ENCODE data around the gene NRP2.

NRP2 gene

DNA sequence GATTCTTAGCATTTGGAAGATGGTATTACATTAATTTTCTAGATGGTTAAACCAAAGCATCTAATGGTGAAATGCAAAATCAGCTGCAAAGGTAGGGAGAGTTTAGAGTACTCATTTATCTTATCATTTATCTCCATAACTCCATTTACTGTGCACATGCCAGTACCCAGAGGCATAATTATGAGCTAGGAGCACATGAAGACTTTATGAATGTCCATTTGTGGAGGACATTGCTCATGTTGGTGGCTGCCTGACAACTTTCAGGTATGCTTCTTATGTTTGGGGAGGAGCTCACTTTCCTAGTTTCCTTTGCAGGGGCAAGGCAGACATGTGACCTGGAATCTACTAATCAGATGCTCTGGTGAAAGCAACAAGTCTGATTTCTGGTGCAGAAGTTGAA lies 134.0 kb downstream of the NRP2 start:
- no peak for DNase-seq

DNA sequence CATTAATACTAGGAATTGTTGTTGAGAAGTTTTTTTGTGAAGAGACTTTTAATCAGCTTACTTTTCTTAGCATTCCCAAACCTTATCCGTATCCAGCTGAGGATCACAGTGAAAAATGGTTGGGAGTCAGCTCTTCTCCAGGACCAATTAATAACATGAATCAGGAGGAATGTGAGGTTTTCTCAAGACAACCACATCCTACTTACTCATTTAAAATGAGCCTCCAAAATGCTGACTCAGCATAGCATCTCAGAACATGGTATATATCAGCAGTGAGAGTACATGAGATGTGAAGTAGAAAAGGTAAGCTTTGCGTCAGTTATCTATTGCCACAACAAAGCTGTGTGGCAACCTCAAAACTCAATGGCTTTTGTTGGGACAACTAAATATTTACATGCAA lies 140.3 kb downstream of the NRP2 start:
- no peak for DNase-seq

DNA sequence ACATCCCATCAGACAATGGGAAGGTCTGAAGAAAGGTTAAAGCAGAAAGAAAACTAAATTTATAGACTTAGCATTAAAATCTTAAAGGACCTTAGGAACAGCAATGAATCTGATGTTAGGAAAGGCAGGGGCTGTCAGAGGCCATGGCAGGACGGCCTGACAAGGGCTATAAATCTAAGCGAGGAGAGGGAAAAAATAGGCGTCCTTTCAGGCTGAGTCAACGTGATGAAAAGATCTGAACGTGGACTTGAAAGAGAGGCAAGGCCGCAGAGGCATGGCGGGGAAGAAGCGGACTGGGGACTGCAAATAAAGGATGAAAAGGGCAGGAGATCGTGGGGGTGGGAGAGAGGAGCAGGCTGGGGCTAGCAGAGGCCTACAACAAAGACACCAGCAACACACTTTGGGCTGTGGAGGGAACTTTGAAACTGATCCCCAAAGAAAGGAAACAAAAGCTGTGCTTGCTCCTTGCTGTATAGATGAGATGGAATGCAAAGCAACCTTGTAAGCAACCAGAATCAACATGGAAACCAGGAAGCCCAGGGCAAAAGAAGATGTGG lies 145.6 kb downstream of the NRP2 start:
- no peak for DNase-seq

DNA sequence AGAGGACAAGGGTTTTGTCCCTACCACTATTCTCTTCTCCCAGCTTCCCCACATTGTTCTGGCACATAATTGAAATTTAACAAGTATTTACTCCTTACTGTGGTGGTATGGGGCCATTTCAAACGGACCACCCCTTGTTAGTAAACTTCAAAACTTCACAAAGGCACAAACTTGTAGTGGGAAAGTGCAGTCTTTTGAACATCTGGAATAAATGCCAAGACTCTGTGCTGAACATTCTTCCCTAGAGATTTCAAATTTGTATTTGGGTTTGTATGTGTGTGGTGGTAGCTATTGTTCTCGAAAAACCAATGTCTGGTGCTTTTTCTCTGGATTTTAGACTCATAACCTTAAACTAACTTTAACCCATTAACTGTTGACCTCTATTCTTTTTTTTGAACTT lies 151.6 kb downstream of the NRP2 start:
- no peak for DNase-seq

DNA sequence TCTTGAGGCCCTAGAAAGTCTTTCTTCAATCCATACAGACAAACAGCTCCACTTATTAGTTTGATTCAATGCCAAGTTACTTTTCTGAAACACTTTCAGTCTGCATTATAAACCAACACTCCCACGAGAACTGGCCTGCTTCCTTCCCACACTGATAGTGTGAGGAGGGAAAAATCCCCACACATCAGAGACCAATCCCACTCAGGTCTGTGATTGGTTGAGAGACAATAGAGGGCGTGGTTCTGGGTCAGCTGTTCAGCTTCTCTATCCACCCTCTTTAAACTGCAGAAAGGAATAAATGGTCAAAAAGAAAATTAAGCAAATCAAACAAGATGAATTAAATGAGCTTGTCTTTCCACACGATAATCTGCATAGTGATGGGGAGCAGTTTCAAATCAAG lies 152.5 kb downstream of the NRP2 start:
- DNase-seq, result no peak

DNA sequence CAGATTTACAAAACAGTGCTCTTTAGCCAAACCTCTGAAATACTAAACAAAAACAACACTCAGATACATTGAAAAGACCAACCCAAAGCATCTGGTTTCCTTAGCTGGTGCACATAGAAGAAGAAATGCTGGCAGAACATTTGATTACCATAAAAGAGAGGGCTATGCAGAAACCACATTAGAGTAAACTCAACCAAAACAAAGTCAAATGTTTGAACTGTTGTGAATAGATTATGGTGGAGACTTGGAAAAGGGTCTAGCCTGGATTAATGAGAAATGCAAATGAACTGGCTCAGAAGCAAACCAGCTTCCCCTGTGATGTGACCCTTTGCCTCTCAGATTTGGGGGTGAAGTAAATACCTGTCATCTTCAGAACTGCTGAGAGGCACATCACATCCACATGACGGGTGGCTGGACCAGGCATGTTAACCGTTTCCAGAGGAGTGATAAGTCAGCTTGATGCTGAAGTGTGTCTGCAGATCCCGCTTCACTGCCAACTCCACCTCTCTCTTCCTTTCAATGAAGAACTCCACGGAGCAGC lies 153.0 kb downstream of the NRP2 start:
- DNase-seq, result no peak

DNA sequence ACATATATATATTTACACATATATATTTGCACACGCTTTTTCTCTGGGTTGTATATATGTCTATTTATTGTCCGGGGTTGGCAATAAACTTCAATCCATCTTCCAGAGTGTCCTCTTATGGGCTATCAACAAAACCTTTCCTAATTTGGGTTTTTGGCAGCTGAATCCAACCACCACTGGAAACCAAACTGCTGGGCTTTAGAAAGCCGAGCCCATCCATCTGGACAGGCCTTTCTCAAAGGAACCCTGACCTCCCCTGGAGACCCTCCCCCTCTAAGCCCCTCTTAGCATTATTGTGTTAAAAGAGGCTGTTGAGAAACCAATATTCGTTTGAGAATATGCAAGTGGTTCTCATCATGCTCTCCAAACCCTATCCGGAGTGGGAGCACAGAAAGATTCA lies 153.6 kb downstream of the NRP2 start:
- no peak for DNase-seq

DNA sequence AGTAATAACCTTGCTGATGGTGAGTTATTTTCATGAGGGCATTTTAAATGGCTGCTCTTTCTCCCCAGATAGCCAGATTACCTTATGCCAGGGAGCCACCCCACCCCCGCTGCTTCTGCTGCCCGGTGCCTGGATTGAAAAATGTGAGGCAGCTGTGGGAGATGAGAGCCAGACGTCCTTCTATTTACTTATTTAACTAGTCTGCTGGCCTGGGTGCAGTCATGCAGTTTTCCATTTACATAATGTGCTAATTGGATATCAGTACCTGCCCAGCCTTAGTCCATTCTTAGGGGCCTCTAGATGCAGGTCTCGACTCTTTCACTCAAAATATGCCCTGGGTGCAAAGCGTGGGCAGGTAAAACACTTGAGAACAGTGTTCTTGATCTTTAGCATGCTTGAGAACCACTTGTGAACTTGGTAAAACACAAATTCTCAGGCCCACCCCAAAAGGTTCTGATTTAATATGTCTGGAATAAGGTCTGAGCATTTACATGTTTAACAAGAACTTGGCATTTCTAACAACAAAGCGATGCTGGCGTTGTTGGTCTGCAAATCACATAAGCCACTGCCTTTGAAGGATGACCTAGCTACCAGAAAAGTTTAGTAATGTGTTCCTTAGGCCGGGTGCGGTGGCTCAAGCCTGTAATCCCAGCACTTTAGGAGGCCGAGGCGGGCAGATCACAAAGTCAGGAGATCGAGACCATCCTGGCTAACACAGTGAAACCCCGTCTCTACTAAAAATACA lies 154.3 kb downstream of the NRP2 start:
- DNase-seq, result peak; percentile 14

DNA sequence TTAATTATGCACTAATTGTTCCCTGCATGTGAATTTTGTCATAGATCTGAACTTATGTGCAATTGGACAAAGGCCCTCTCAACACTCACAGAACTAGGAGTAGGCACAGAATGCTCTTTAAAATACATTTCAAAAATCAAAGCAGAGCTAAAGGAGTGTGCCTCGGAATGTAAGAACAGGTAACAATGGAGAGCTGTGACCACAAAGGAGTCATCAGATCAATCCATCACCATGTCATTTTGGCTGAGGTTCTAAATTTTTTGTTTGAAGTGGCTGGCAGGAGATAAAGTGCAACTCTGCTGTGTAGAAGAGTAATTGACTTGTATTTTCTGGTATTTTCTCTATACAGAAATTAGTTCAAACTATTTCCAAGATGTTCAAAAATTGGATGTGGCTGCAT lies 155.4 kb downstream of the NRP2 start:
- no peak for DNase-seq

DNA sequence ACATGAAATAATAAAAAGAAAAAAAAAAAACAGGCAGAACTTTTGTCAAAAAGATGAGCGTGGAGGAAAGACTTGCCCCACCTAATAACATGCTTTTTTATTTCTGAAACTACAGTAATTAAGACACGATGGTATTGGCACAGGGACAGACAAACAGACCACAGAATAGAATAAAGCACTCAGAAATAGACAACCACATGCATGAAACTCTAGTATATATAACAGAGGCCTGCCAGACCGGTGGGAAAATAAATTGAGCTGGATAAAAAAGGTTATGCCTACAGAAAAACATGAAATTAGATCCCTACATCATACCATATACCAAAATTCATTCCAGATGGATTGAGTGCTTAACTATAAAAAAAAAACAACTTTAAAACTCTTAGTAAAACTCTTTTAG lies 163.1 kb downstream of the NRP2 start:
- DNase-seq, result no peak
